ENCODE results near the gene PDCD4. TPM values are rescaled to one million over a fixed set of nuclear protein-coding genes. Genes with fewer than 3 reads are reported as not detected.

PDCD4 gene
- total and polyA plus RNA-seq, 9 of the 15 experiments (the other 6 are each of a cell fraction or from before 2014, with no cell fraction given) = 12.9 to 44.1 (median 33.7) TPM

- TF ChIP-seq ZNF518B (CRISPR knock-in tag; IDR thresholded peaks at IDR 0.05) = no peak
- no peak for TF ChIP-seq OTX1 (CRISPR knock-in tag; IDR thresholded peaks at IDR 0.05)
- TF ChIP-seq HSF4 (CRISPR knock-in tag; IDR thresholded peaks at IDR 0.05; ENCODE audit: borderline replicate concordance) = no peak
- peak; percentile 47; the same call in 1 of the 2 replicates for TF ChIP-seq RFX1 (IDR thresholded peaks at IDR 0.05)
- no peaks in the 10 kb centered on the region for H3K9me1 ChIP-seq (ENCODE audit: control insufficient read depth, insufficient read depth, low read length)
- H3K9me3 ChIP-seq (replicated peaks; ENCODE audit: control insufficient read depth, insufficient read depth, low read depth, low read length) = no peaks in the 10 kb centered on the region
- no TSS peak for BruUV-seq (replicated peaks)
- H3K4me3 ChIP-seq = no peak overlapping the region
- peaks cover 7 to 15% of the 10 kb centered on the region in 2 experiments; a peak in 4 of 5 replicates for H3K4me1 ChIP-seq (replicated peaks in 1 of 2; ENCODE audit: control insufficient read depth in 2 of 2, insufficient read depth in 2 of 2, low read length in 2 of 2)
- CTCF ChIA-PET (ENCODE audit: low intra/inter-chr PET ratio) = no interaction called here
- no peaks in the 10 kb centered on the region for H3K27me3 ChIP-seq (ENCODE audit: control insufficient read depth in 2 of 2, insufficient read depth in 2 of 2, low read length in 2 of 2)
- no peak overlapping the region for H3K9ac ChIP-seq (ENCODE audit: insufficient read depth in 1 of 2, low read depth in 2 of 2, low read length in 2 of 2)
- H3K4me2 ChIP-seq (ENCODE audit: insufficient read depth, low read length) = no peak overlapping the region
- POLR2A ChIA-PET = no interaction called here
- WGBS (ENCODE audit: insufficient coverage, low coverage, missing lambda C conversion rate) = 77% methylated on average over 8 of the region's 8 CpGs
- H2AFZ ChIP-seq (ENCODE audit: low read depth, low read length) = no peak overlapping the region
- FAIRE-seq (no peak), ATAC-seq (no peak), DNase-seq (ENCODE audit: extremely low read depth in 1 of 4, low spot score in 3 of 4) (no peak)
- no peak overlapping the region for H3K27ac ChIP-seq (ENCODE audit: extremely low read depth, low read depth, low read length)
- H4K20me1 ChIP-seq (replicated peaks; ENCODE audit: control insufficient read depth, insufficient read depth, low read length) = no peaks in the 10 kb centered on the region
- no peaks in the 10 kb centered on the region for H3K79me2 ChIP-seq (ENCODE audit: control insufficient read depth, insufficient read depth, low read length)
- in situ Hi-C loops (cut with MboI) (no loop called here), intact Hi-C loops (cut with micrococcal nuclease) (loop anchor here (5.0 kb wide), 1 partner anchor 69 kb away; no protein-coding TSS in a partner anchor)
- H3K36me3 ChIP-seq (ENCODE audit: control insufficient read depth, insufficient read depth, low read length) = peaks cover 31% of the 10 kb centered on the region; the same call in 2 of the 3 replicates
Measured at GRCh38 chr10:110822712-110823311, 48.9 kb upstream of the PDCD4 start.
